GM12878 (cell line): ENCODE data around the gene ZIC5. TPM values are rescaled to one million over a fixed set of nuclear protein-coding genes. Genes with fewer than 3 reads are reported as not detected.

Experiments
- ATAC-seq: fragments of 200-7000 bp; cut with Tn5 transposase; 3 replicates; pipeline ENCODE4 v1.9.1; 2020; ENCODE audit warnings: mild to moderate bottlenecking, moderate library complexity
- BruUV-seq: library from RNA; stranded (reverse); fragments of 400-500 nt; replicated peaks from 2 replicates; lab custom pipeline; 2021; lab: Mats Ljungman, UMichigan
- CTCF ChIA-PET: fragments of 300-600 bp; sonication (Branson Sonifier 250); formaldehyde crosslinking; extraction: SDS; loops from one replicate; lab custom pipeline; 2021; ENCODE audit warnings: inconsistent platforms; lab: Yijun Ruan, JAX
- POLR2A ChIA-PET: fragments of 350-600 bp; formaldehyde crosslinking; extraction: SDS; loops from one replicate; lab custom pipeline; 2021; ENCODE audit warnings: inconsistent platforms; lab: Charles Lee
- RAD21 ChIA-PET: fragments of 300-600 bp; sonication (Branson Sonifier 250); formaldehyde crosslinking; loops from one replicate; lab custom pipeline; 2023; ENCODE audit warnings: antibody characterized with exemption; ENCODE audit not compliant: unreplicated experiment; lab: Charles Lee
- SMC1A ChIA-PET: fragments of 300-600 bp; sonication (Branson Sonifier 250); formaldehyde crosslinking; loops from one replicate; lab custom pipeline; 2023; ENCODE audit not compliant: unreplicated experiment, uncharacterized antibody; lab: Charles Lee
- DNase-seq: peaks from one replicate; pipeline ENCODE4 v3.0.0-alpha.2; 2011; ENCODE audit warnings: low read depth, low spot score
- FAIRE-seq: peaks from 3 replicates; lab custom pipeline; 2011; peaks lifted over from hg19 to GRCh38; lab: Jason Lieb, UNC
- H2AFZ ChIP-seq: 2 replicates; pipeline ENCODE4 v1.6.0; 2011; ENCODE audit warnings: low read depth, low read length, control low read depth; ENCODE audit not compliant: control insufficient read depth
- H3K27ac ChIP-seq: 2 replicates; pipeline ENCODE4 v1.5.1; 2011; ENCODE audit warnings: control low read depth; ENCODE audit not compliant: control insufficient read depth, insufficient read depth
- H3K27me3 ChIP-seq, 2 experiments: replicated peaks in 1 of 2; 2 replicates each; pipeline versions ENCODE4 v1.6.0 to v1.6.1; 2011; ENCODE audit warnings: low read length in 1 of 2; ENCODE audit not compliant: control insufficient read depth in 2 of 2, insufficient read depth in 2 of 2
- H3K36me3 ChIP-seq, 2 experiments: 2 replicates each; pipeline ENCODE4 v1.5.1; 2011; ENCODE audit warnings: low read length in 1 of 2; ENCODE audit not compliant: control insufficient read depth in 2 of 2, insufficient read depth in 2 of 2
- H3K4me1 ChIP-seq: 2 replicates; pipeline ENCODE4 v1.6.1; 2011; ENCODE audit warnings: mild to moderate bottlenecking, low read length, moderate library complexity, mixed read lengths; ENCODE audit not compliant: control insufficient read depth, insufficient read depth
- H3K4me2 ChIP-seq: 2 replicates; pipeline ENCODE4 v1.6.0; 2011; ENCODE audit warnings: control low read depth; ENCODE audit not compliant: control insufficient read depth, insufficient read depth
- H3K4me3 ChIP-seq: fragments of 200-600 bp; sonication (generic); 2 replicates; pipeline ENCODE4 v1.5.1; 2016
- H3K79me2 ChIP-seq: 2 replicates; pipeline ENCODE4 v1.6.0; 2011; ENCODE audit warnings: low read length; ENCODE audit not compliant: control insufficient read depth, insufficient read depth
- H3K9ac ChIP-seq: 2 replicates; pipeline ENCODE4 v1.8.0; 2011; ENCODE audit warnings: low read length, control low read depth, mixed read lengths; ENCODE audit not compliant: control insufficient read depth, insufficient read depth
- H3K9me3 ChIP-seq: replicated peaks from 3 replicates; pipeline ENCODE4 v1.5.1; 2011; ENCODE audit warnings: mild to moderate bottlenecking, low read length; ENCODE audit not compliant: control insufficient read depth, insufficient read depth
- H4K20me1 ChIP-seq: 2 replicates; pipeline ENCODE4 v1.6.0; 2011; ENCODE audit not compliant: control insufficient read depth, insufficient read depth
- RELA ChIP-seq: fragments of 450-650 bp; IDR thresholded peaks from 2 replicates; pipeline ENCODE4 v1.8.0; 2014; ENCODE audit warnings: borderline replicate concordance; ENCODE audit not compliant: partially characterized antibody
- SMARCA5 ChIP-seq: fragments of 450-650 bp; IDR thresholded peaks from 2 replicates; pipeline ENCODE4 v1.6.1; 2017; ENCODE audit warnings: mild to moderate bottlenecking
- WGBS: methylation state at CpG from one replicate; pipeline ENCODE4 v1.1.6; 2016; ENCODE audit warnings: low lambda C conversion rate; ENCODE audit not compliant: insufficient replicate concordance, insufficient coverage; ENCODE audit errors: missing lambda C conversion rate; 5-methylcytosine and 5-hydroxymethylcytosine counted together
- in situ Hi-C: fragments of 300-500 bp; cut with MboI; formaldehyde crosslinking; loops from 9 replicates; pipeline ENCODE4 v1.14.3; 2018; ENCODE audit warnings: mixed read lengths
- intact Hi-C: fragments of 100-400 bp; cut with micrococcal nuclease; formaldehyde crosslinking; loops from one replicate; pipeline ENCODE4 v1.14.2; 2022; ENCODE audit not compliant: unreplicated experiment
- polyA plus RNA-seq, 11 experiments: library from polyadenylated mRNA; depleted of rRNA in 4 of 11; unstranded in 6 of 11; stranded (reverse) in 5 of 11; fragments of >200 nt; fragmentation: Nextera tagmentation in 4 of 11; fragmentation: Illumina TruSeq in 1 of 11; extraction: Ambion mirVana in 4 of 11; extraction: Trizol in 1 of 11; gene quantifications; 1 replicate in 1 of 11; 2 replicates in 10 of 11; pipeline versions ENCODE4 v1.2.1 to v1.2.3, GENCODE V29; 2011 to 2016; ENCODE audit warnings: inconsistent platforms in 2 of 11, missing spikeins in 2 of 11, low read depth in 1 of 11
- total RNA-seq, 4 experiments: library from RNA; depleted of rRNA in 3 of 4; stranded (reverse); fragments of >200 nt in 3 of 4; fragmentation: Illumina TruSeq in 1 of 4; extraction: Trizol in 1 of 4; gene quantifications; 2 replicates each; pipeline versions ENCODE4 v1.2.1 to v1.2.3, GENCODE V29; 2013 to 2021
- TF ChIP-seq, protein P1 (sequence below): fragments of 450-650 bp; IDR thresholded peaks from 2 replicates; pipeline ENCODE4 v1.6.1; 2018; ENCODE audit warnings: mild to moderate bottlenecking, low read depth, moderate library complexity; ENCODE audit not compliant: partially characterized antibody

ZIC5 gene
- total and polyA plus RNA-seq, 10 of the 15 experiments (the other 5 are each of a cell fraction or from before 2014, with no cell fraction given) = not detected

DNA sequence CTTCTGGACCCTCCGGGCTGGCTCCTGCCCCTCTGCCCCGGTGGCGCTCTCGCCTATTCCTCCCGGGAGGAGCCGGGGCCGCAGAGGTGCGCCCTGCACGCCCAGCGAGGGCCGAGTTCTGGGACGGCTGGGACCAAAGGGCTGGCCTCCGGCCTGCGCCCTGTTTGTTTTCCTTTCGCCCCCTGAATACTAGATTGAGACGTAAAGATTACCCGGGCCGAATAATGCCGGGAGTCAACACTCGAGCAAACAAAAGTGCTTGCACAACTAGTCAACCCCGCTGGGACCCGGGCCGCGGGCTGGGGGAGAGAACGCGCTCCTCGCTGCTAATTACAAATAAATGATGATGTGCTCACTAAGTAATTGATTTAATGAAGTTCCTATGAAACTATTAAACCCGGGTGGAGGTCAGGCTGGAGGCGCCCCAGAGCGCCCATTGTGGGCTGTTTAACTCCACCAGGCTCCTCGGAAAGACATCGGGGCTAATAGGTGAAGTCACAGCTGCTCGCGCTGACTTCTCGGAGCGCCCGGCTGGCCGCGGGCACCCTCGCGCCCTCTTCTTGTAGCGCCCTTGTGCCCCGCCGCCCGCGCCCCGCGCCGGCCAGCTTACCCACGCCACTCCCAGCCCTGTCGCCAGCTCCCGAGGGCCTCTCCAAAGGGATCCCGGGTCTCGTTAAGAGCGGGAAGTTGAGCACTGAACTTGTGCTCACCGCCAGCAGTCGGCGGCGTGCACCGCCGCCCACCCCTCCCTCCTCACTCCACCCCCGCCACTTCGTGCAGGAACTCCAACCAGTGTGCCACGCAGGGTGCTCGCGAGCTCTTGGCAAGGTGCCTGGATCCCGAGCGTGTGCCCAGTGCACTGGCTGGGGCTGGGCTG is 14.9 kb downstream of the ZIC5 start:
- FAIRE-seq = no peak
- in situ Hi-C loops = no loop called here
- no peak overlapping the region for H3K27ac ChIP-seq
- TF ChIP-seq, protein P1, sequence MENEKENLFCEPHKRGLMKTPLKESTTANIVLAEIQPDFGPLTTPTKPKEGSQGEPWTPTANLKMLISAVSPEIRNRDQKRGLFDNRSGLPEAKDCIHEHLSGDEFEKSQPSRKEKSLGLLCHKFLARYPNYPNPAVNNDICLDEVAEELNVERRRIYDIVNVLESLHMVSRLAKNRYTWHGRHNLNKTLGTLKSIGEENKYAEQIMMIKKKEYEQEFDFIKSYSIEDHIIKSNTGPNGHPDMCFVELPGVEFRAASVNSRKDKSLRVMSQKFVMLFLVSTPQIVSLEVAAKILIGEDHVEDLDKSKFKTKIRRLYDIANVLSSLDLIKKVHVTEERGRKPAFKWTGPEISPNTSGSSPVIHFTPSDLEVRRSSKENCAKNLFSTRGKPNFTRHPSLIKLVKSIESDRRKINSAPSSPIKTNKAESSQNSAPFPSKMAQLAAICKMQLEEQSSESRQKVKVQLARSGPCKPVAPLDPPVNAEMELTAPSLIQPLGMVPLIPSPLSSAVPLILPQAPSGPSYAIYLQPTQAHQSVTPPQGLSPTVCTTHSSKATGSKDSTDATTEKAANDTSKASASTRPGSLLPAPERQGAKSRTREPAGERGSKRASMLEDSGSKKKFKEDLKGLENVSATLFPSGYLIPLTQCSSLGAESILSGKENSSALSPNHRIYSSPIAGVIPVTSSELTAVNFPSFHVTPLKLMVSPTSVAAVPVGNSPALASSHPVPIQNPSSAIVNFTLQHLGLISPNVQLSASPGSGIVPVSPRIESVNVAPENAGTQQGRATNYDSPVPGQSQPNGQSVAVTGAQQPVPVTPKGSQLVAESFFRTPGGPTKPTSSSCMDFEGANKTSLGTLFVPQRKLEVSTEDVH = no peak
- TF ChIP-seq SMARCA5 = no peak
- no peak for TF ChIP-seq RELA
- TF ChIP-seq, all 136 proteins: peak for 0
- H2AFZ ChIP-seq = no peak overlapping the region
- no peaks in the 10 kb centered on the region for H3K4me1 ChIP-seq
- H3K36me3 ChIP-seq = no peaks in the 10 kb centered on the region
- H4K20me1 ChIP-seq = no peaks in the 10 kb centered on the region
- WGBS = 39% methylated on average over 40 of the region's 68 CpGs
- intact Hi-C loops = no loop called here
- BruUV-seq = no TSS peak
- DNase-seq (no peak), ATAC-seq (no peak)
- peaks cover 12 to 23% of the 10 kb centered on the region in 2 experiments for H3K27me3 ChIP-seq
- ChIA-PET POLR2A (no interaction called here), RAD21 (no interaction called here), SMC1A (no interaction called here), CTCF (interaction anchor here (1.2 kb wide), 1 partner anchor 276 kb away, joined by 4 read pairs; no protein-coding TSS in a partner anchor)
- no peaks in the 10 kb centered on the region for H3K9me3 ChIP-seq
- H3K79me2 ChIP-seq = no peaks in the 10 kb centered on the region
- no peak overlapping the region for H3K9ac ChIP-seq
- H3K4me2 ChIP-seq = no peak overlapping the region
- H3K4me3 ChIP-seq = no peak overlapping the region
